HG03439 (cell line): ENCODE results near the gene RMND1.
A peak's percentile ranks its signal among the peaks of the same experiment; 100 is the strongest.

ENCODE experiments used
- ATAC-seq: cut with Tn5 transposase; IDR thresholded peaks from one replicate; pipeline ENCODE4 v1.9.1; 2021; ENCODE audit warnings: mild to moderate bottlenecking, moderate library complexity; ENCODE audit not compliant: unreplicated experiment

RMND1 gene, protein sequence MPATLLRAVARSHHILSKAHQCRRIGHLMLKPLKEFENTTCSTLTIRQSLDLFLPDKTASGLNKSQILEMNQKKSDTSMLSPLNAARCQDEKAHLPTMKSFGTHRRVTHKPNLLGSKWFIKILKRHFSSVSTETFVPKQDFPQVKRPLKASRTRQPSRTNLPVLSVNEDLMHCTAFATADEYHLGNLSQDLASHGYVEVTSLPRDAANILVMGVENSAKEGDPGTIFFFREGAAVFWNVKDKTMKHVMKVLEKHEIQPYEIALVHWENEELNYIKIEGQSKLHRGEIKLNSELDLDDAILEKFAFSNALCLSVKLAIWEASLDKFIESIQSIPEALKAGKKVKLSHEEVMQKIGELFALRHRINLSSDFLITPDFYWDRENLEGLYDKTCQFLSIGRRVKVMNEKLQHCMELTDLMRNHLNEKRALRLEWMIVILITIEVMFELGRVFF

GRCh38 chr6:151451950-151452749 lies at the start of gene RMND1:
Gene RMND1 (minus strand): TSS chr6:151452126. CDS start chr6:151445811, 6,315 bp downstream.
- ATAC-seq: peak; percentile 99

- no peak for ATAC-seq
Observed at GRCh38 chr6:151499551-151499950, 47.6 kb upstream of the RMND1 start.

DNA sequence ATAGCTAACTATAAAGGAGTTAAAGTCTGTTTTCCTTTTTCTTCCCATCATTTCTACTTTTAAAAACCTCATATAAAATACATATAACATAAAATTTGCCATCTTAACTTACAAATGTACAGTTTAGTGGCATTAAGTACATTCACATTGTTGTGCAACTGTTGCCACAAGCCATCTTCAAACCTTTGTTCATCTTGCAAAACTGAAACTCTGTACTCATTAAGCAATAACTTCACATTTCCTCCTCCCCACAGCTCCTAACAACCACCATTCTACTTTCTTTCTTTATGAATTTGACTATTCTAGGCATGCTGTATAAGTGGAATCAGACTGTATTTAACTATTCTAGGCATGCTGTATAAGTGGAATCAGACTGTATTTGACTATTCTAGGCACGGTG lies 46.4 kb upstream of the RMND1 start:
- ATAC-seq: no peak

DNA sequence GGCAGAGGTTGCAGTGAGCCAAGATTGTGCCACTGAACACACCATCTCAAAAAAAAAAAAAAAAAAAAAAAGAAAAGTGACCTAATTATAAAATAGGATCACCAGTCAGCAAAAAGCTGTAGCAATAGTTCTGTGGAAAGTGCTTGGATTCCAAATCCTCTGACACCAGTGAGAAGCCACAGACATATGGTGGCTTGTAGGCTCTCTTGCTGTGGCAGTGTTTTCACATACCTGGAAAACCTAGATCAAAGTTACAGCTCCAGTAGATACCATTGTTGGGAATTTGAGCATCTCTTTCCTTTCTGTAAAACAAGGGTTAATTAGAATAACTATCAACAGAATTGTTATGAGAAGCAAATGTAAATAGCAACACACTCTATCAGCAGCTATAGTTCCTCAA lies 46.0 kb upstream of the RMND1 start:
- no peak for ATAC-seq

DNA sequence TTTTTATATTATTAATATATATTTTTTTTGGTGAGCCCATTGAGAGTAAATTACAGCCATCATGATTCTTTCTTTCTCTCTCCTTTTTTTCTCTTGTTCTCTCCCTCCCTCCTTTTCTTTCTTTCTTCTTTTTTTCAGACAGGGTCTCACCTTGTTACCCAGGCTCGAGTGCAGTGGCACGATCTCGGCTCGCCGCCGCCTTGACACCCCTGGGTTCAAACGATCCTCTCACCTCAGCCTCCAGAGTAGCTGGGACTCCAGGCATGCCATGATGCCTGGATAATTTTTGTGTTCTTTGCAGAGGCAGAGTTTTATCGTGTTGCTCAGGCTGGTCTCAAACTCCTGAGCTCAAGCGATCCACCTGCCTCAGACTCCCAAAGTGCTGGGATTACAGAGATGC lies 43.5 kb upstream of the RMND1 start:
- ATAC-seq: no peak

DNA sequence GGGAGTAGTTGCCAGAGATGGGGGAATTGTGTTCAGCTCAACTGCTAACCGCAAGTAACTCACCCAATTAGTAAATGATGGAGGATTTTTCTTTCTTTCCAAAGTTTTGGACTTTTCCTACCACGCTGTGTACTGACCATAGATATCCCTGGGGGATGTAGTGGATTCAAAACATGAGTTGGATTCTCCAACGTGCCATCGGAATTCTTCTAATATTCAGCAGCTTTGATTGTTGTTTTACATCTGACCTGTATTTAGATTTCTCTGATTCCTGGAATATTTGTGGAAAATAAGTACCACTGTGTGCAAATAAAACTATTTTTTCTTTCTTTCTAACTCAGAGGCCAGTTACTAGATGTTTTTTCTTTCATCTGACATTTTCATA lies 43.0 kb upstream of the RMND1 start:
- no peak for ATAC-seq

DNA sequence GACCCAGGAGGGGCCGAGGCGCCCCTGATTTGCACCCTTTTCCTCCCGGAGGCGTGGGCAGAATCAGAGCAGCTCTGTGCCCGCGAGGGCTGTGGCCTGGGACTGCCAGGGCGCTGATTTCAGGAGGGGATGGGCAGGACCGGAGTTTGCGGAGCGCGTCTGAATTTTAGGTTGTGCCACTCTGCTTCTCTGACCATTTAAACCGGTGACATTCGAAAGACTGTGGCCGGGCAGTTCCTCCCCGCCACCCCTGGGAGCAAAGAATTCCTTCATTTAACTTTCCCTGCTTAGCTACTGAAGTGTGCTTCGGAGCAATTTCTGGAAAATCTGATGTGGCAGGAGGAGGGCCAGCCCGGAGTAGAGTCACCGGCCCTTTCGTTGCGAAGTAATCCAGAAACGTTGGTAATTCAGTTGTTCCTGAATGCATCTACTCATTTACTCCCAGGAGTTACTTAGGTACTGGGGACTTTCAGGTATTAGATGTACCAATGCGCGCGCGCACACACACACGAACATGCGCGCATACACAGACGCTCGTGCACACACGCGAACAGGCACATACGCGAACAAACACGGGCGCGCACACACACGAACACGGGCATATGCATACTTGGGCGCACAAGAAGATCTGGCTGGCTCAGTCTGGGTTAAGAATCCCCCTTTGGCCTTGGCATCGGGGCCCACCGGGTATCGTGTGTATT lies 42.5 kb upstream of the RMND1 start:
- ATAC-seq: no peak

- no peak for ATAC-seq
Observed at GRCh38 chr6:151493804-151494234, 41.9 kb upstream of the RMND1 start, which contains the start of gene CCDC170. Gene CCDC170 (plus strand): TSS chr6:151494017. CDS start chr6:151494129, 112 bp downstream.

GRCh38 chr6:151493161-151493803 lies 41.4 kb upstream of the RMND1 start:
- no peak for ATAC-seq

GRCh38 chr6:151490996-151491395 lies 39.1 kb upstream of the RMND1 start:
- ATAC-seq: no peak

DNA sequence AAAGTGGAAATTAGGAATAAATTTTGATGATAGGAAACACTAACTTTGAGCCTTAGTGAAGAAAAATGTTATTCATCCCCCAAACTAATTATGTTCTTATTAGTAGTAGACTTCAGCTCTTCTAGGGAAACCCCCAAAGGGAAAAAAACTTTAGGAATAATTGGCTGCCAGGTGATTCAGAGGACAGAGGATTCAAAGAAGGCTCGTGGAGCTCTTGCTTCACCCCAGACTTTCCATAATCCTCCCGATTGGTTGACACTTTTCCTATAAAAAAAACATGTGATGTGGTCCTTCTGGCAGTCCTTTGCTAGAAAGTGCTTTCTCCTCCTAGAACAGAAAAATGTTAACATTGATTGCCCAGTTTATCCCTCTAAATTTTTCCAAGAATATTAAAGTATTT lies 36.3 kb upstream of the RMND1 start:
- ATAC-seq: no peak

GRCh38 chr6:151483994-151484393 lies 32.1 kb upstream of the RMND1 start:
- no peak for ATAC-seq

DNA sequence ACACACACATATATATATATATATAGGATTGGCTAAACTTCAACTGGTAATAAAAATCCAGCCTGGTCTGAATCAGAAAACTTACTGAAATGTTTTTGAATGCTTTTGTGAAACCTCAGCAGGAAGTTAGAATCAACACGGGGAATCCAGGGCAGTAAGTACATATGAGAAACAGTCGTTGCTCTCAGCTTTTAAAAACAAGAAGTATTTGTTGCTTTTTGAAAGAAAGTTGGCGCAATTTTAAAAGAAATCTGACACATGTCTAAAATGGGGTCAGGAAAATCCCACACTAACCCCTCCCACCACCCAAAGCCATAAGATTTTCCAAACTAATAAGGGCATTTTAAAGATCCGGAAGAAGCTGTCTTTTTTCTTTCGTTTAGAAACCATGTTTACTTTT lies 30.4 kb upstream of the RMND1 start:
- ATAC-seq: no peak

DNA sequence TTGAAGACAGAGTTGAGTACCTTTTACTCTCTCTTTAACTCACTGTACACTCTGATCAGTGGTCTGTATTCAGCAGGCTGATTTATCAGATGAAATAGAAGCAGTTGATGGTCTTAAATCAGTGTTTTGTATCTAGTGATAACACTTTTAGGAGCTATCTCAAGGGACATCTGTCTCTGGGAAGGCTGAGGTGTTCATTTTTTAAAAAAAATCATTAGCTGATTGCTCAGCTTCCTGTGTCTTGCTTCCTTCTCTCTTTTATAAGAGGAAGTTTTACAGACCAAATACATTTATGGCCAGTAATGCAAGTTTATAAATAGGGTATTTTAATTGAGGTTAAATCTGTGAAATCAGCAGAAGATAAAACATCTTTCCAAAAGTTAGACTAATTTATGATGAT lies 29.9 kb upstream of the RMND1 start:
- no peak for ATAC-seq

DNA sequence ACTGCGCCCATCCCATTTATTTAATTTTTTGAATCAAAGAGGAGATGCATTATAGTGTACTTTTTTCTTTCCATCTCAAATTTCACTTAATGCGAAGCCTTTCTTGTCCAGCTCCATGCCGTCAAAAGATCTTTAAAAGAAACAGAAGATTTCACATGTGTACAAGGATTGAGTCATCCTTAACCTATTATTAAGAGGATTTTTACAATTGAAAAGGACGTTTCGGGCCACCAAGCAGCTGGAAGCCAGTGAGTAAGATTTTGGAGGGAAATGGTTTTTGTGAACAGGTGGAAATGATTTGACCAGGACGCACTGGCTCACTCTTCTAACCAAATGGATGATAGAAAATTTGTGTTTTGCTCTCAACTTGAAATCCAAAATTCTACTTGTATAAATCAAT lies 26.7 kb upstream of the RMND1 start:
- ATAC-seq: no peak

DNA sequence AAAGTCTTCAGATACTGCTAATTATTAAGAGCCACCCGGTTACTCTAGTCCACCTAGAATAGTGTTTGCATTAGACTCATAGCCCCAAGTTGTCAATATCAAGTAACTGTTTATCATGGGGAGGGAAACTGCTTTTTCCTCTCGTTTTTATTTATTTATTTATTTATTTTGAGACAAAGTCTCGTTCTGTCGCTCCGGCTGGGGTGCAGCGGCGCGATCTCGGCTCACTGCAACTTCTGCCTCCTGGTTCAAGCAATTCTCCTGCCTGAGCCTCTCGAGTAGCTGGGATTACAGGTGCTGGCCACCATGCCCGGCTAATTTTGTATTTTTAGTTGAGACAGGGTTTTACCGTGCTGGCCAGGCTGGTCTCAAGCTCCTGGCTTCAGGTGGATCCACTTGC lies 25.8 kb upstream of the RMND1 start:
- ATAC-seq: no peak

DNA sequence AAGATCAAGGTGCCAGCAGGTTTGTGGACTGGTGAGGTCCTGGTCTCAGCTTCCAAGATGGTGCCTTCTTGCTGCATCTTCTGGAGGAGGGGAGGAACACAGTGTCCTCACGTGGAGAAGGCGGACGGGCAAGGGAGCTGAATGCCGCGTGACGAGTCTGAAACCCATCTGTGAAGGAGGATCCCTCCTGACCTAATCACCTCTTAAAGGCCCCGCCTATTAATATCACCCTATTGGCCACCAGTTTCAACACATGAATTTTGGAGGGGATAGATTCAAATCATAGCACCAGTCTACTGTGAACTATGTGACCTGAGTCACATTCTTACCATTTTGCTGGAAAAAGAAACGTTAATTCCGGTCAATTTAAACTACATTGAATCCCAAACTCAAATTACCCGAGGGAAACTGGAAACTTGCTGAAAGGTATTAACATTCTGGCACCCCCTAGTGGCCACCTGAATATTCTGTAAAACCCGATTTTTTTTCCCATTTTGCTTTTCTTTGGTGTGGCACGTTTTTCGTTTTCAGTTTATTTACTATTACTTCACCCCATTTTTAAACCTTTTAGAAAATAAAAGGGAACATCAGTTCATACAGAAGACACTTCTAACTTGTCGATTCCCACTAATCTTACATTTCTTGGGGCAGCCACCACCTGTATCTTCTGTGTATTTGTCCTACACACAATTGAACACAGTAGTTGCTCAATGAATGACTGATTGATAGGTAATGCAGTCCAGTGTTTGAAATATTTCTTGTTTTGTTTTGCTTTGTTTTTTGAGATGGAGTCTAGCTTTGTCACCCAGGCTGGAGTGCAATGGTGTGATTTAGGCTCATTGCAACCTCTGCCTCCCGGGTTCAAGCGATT lies 24.0 kb upstream of the RMND1 start:
- peak; percentile 57 for ATAC-seq

- ATAC-seq: no peak
Observed at GRCh38 chr6:151464702-151465101, 12.8 kb upstream of the RMND1 start.

DNA sequence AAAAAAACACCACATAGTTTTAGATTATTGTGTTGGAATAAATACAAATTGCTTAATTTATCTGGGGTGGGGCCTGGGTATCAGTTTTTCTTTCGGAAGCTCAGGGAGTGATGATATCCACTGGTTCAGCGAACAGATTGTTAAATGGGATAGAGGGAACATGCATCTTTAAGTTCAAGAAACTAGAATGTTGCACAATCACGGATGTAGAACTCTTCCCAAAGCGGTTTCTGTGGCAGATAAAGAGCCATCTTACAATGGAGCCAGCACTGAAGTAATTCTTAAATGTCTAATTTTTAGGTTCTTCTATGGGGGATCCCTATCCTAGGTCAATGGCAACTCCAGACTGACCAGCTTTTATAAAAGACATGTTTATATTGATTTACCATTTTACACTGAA lies 9.7 kb upstream of the RMND1 start:
- no peak for ATAC-seq
